T-helper 17 cell (primary cell): ENCODE measurements around the gene DSP. TPM values are rescaled to one million over a fixed set of nuclear protein-coding genes. Genes with fewer than 3 reads are reported as not detected.

Experiments used
- ATAC-seq: fragments of 150-1000 bp; cut with Tn5 transposase; 2 replicates; pipeline ENCODE4 v1.10.0; 2021; ENCODE audit warnings: mild to moderate bottlenecking, moderate library complexity
- DNase-seq, 3 donors: peaks; one replicate each; pipeline versions ENCODE4 v3.0.0 to v3.0.0-alpha.2; 2020 to 2021
- H3K9me3 ChIP-seq: one replicate; pipeline ENCODE4 v1.7.0; 2013; ENCODE audit warnings: low read length, mild to moderate bottlenecking; ENCODE audit not compliant: control insufficient read depth, poor library complexity, severe bottlenecking
- H3K27ac Mint-ChIP-seq: one replicate; pipeline ENCODE4 v1.8.0; 2022; ENCODE audit warnings: mild to moderate bottlenecking, moderate library complexity, mixed read lengths
- H3K27me3 Mint-ChIP-seq: one replicate; pipeline ENCODE4 v1.8.0; 2022; ENCODE audit warnings: mixed read lengths
- H3K36me3 Mint-ChIP-seq: one replicate; pipeline ENCODE4 v1.8.0; 2022; ENCODE audit warnings: low read depth, mixed read lengths
- H3K4me1 Mint-ChIP-seq: one replicate; pipeline ENCODE4 v1.8.0; 2022; ENCODE audit warnings: mild to moderate bottlenecking, mixed read lengths
- H3K4me3 Mint-ChIP-seq: one replicate; pipeline ENCODE4 v1.8.0; 2022; ENCODE audit warnings: mild to moderate bottlenecking, moderate library complexity, mixed read lengths
- total RNA-seq, 4 donors: library from RNA in 2 of 4; stranded (reverse) in 2 of 4; gene quantifications; one replicate each; pipeline ENCODE4 v1.2.3 and lab custom pipeline; 2022 to 2026

Gene DSP, protein sequence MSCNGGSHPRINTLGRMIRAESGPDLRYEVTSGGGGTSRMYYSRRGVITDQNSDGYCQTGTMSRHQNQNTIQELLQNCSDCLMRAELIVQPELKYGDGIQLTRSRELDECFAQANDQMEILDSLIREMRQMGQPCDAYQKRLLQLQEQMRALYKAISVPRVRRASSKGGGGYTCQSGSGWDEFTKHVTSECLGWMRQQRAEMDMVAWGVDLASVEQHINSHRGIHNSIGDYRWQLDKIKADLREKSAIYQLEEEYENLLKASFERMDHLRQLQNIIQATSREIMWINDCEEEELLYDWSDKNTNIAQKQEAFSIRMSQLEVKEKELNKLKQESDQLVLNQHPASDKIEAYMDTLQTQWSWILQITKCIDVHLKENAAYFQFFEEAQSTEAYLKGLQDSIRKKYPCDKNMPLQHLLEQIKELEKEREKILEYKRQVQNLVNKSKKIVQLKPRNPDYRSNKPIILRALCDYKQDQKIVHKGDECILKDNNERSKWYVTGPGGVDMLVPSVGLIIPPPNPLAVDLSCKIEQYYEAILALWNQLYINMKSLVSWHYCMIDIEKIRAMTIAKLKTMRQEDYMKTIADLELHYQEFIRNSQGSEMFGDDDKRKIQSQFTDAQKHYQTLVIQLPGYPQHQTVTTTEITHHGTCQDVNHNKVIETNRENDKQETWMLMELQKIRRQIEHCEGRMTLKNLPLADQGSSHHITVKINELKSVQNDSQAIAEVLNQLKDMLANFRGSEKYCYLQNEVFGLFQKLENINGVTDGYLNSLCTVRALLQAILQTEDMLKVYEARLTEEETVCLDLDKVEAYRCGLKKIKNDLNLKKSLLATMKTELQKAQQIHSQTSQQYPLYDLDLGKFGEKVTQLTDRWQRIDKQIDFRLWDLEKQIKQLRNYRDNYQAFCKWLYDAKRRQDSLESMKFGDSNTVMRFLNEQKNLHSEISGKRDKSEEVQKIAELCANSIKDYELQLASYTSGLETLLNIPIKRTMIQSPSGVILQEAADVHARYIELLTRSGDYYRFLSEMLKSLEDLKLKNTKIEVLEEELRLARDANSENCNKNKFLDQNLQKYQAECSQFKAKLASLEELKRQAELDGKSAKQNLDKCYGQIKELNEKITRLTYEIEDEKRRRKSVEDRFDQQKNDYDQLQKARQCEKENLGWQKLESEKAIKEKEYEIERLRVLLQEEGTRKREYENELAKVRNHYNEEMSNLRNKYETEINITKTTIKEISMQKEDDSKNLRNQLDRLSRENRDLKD (N-terminal part only)
- total RNA-seq, result under 1 TPM in 1 of 2 donors, not detected in 1; 0.05 TPM
- total RNA-seq (lab: John Stamatoyannopoulos, UW), result 0.30 to 4.9 reads per million in 2 donors

DNA sequence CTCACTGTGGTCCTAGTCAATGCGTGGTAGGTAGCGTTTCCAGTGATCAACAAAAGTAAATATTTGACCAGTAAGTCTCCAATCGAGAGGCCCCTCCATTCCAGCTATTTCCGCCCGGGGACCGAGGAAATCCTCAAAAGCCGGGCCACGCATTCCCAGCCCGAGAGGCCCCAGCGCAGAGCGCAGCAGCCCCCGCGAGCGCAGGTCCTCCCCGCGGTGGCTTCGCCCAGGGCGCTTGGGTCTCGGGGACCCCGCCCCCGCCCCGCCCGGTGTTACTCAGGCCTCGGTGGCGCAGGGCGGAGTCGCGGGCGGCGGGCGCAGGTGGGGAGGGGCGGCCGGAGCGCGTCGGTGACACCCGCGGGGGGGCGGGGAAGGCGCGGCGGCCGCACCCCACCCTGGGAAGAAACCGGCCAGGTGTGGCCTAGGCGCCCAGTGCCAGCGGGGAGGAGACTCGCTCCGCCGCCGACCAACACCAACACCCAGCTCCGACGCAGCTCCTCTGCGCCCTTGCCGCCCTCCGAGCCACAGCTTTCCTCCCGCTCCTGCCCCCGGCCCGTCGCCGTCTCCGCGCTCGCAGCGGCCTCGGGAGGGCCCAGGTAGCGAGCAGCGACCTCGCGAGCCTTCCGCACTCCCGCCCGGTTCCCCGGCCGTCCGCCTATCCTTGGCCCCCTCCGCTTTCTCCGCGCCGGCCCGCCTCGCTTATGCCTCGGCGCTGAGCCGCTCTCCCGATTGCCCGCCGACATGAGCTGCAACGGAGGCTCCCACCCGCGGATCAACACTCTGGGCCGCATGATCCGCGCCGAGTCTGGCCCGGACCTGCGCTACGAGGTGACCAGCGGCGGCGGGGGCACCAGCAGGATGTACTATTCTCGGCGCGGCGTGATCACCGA lies at the start of gene DSP:
Gene DSP, plus strand, starts transcription at position 497 of the 890 bp plus-strand sequence. Its CDS starts 245 bp downstream, at position 742.
- Mint-ChIP-seq H3K27me3 (peaks cover 68% of the 10 kb centered on the region), H3K36me3 (no peaks in the 10 kb centered on the region), H3K4me3 (peak within 1 kb of the TSS; percentile 85), H3K27ac (no peak within 1 kb of the TSS), H3K4me1 (peaks cover 9% of the 10 kb centered on the region)
- H3K9me3 ChIP-seq, result no peaks in the 10 kb centered on the region
- peak; percentile 32 for ATAC-seq
- DNase-seq, result no peak

DNA sequence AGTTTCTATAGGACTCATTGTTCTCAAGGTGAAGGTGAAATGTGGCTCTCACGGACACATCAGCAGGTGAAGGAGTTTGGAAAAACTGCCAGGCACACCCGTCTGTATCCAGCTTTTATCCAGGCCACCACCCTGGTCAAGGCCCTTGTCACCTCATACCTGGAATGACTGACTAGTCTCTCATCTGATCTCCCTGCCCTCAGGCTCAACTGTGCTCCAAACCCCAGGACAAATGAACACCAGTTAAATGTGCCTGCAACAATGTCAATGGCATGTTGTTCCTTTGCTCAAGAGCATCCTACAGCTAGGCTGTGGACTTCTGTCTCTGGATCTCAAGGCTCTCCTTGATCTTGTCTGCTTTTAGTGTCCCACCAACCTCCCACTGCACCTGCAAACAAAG lies 47.6 kb upstream of the DSP start:
- Mint-ChIP-seq H3K4me3 (no peak overlapping the region), H3K27ac (no peak overlapping the region), H3K27me3 (peaks cover 65% of the 10 kb centered on the region), H3K36me3 (peaks cover 2% of the 10 kb centered on the region), H3K4me1 (no peaks in the 10 kb centered on the region)
- DNase-seq (no peak), ATAC-seq (no peak)
- H3K9me3 ChIP-seq, result no peaks in the 10 kb centered on the region

DNA sequence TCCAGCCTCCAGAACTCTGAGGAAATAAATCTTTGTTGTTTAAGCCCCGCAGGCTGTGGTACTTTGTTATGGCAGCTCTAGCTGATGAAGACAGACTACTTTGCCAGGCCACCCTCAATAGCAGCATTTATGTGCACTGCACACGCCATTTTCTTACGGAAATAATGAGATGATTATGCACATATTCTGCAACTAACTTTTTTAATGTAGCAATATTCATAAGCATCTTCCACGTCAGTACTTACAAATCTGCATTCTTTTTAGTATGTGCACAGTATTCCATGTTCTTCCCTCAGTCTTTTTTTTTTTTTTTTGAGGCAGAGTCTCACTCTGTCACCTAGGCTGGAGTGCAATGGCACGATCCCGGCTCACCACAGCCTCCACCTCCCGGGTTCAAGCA lies 46.8 kb upstream of the DSP start:
- Mint-ChIP-seq H3K27me3 (peaks cover 64% of the 10 kb centered on the region), H3K27ac (no peak overlapping the region), H3K4me3 (no peak overlapping the region), H3K36me3 (peaks cover 2% of the 10 kb centered on the region), H3K4me1 (no peaks in the 10 kb centered on the region)
- ATAC-seq, result no peak
- no peak for DNase-seq
- H3K9me3 ChIP-seq, result no peaks in the 10 kb centered on the region

DNA sequence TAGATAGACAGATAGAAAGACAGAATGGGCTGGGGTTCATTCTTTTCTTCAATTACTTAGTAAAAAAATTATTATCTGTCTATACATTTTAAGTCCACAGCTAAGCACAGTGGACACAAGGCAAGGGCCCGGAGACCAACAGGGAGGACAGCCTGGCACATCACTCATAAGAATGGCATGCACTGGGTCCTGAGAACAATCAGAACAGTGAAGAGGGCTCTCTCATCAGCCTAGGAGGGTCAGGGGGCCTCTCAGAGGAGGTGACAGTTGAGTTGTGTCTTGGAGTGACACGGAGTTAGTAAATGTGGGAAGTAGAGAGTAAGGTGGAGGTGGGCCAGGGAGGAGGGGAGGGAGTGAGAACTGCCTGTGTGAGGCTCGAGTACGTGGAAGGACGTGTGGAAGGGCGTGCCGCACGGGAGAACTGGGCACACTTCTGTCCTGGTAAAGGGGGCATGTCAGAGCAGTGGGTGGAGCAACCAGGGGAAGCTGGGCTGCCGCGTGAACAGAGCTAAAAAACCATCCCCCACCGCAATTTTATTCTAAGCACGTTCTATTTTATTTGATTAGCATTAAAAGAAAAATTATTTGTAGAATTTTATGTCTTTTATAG lies 45.1 kb upstream of the DSP start:
- Mint-ChIP-seq H3K27me3 (peaks cover 61% of the 10 kb centered on the region), H3K36me3 (peaks cover 6% of the 10 kb centered on the region), H3K4me1 (peaks cover 2% of the 10 kb centered on the region), H3K4me3 (no peak overlapping the region), H3K27ac (no peak overlapping the region)
- ATAC-seq (no peak), DNase-seq (no peak)
- no peaks in the 10 kb centered on the region for H3K9me3 ChIP-seq

DNA sequence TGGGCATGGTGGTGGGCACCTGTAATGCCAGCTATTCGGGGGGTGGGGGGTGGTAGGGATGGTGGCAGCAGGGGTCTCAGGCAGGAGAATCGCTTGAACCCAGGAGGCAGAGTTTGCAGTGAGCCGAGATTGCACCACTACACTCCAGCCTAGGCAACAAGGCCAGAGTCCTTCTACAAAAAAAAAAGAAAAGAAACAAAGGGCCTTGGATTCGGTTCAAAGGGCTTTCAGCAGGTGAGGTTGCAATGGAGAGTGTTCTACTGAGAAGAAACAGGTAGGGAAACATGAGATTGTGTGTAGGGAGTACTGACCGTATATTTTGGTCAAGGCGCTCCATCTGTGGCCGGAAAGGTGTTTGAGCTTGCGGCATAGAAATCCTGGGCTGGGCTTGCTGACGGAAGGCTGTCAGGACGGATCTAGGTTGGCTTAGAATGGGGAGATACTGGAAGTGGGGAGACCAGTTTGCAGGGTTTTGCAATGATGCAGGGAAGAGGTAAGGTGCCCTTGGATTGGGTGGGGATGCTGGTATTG lies 40.7 kb upstream of the DSP start:
- peaks cover 67% of the 10 kb centered on the region for H3K27me3 Mint-ChIP-seq
- H3K4me1 Mint-ChIP-seq, result peaks cover 2% of the 10 kb centered on the region
- DNase-seq (no peak), ATAC-seq (no peak)
- H3K36me3 Mint-ChIP-seq, result peaks cover 5% of the 10 kb centered on the region
- no peak overlapping the region for H3K27ac Mint-ChIP-seq
- no peaks in the 10 kb centered on the region for H3K9me3 ChIP-seq
- no peak overlapping the region for H3K4me3 Mint-ChIP-seq

DNA sequence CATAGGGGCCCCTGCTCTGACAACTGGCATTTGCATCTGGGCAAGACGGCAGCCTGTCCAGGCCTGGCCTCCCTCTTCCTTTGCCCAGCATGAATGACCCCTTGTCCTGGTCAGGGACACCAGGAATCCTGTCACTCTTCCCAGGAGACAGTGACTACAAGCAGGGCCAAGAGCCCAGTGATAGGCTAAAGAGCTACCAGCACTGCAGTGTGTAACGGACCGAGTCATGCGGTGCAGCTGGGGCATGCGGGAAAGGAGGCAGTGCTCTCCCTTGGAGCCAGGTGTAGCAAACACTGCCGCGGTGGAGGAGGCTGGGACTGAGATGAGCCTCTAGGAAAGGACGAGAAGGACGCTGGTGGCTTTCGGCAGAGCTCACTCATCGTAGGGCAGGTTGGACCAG lies 38.7 kb upstream of the DSP start:
- peaks cover 61% of the 10 kb centered on the region for H3K27me3 Mint-ChIP-seq

DNA sequence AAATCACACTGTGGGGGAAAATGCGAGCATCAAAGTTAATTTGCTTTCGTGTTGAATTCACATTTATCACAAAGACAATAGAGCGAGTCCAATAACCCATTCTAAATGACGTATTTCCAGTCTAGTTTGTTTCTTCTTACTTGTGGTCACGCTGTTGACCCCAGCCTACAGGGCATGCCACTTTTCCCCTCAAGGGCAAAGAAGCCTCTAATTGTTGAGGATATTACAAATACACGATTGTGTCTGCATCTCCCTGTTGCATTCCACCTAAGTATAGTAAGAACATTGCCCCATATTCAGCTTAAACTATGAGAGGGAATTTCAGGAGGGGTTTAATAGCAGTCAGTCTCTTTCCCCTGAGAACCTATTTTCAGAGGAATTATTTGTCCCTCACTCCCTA lies 37.4 kb upstream of the DSP start:
- H3K27ac Mint-ChIP-seq, result no peak overlapping the region
- H3K27me3 Mint-ChIP-seq, result peaks cover 56% of the 10 kb centered on the region
- DNase-seq (no peak), ATAC-seq (no peak)
- H3K36me3 Mint-ChIP-seq, result peaks cover 5% of the 10 kb centered on the region
- no peak overlapping the region for H3K4me3 Mint-ChIP-seq
- H3K4me1 Mint-ChIP-seq, result peaks cover 2% of the 10 kb centered on the region
- H3K9me3 ChIP-seq, result no peaks in the 10 kb centered on the region

More for the DNA sequence above, 38.7 kb upstream of the DSP start:
- H3K36me3 Mint-ChIP-seq, result peaks cover 5% of the 10 kb centered on the region
- peaks cover 2% of the 10 kb centered on the region for H3K4me1 Mint-ChIP-seq
- DNase-seq (no peak), ATAC-seq (no peak)
- no peak overlapping the region for H3K27ac Mint-ChIP-seq
- no peaks in the 10 kb centered on the region for H3K9me3 ChIP-seq
- no peak overlapping the region for H3K4me3 Mint-ChIP-seq

DNA sequence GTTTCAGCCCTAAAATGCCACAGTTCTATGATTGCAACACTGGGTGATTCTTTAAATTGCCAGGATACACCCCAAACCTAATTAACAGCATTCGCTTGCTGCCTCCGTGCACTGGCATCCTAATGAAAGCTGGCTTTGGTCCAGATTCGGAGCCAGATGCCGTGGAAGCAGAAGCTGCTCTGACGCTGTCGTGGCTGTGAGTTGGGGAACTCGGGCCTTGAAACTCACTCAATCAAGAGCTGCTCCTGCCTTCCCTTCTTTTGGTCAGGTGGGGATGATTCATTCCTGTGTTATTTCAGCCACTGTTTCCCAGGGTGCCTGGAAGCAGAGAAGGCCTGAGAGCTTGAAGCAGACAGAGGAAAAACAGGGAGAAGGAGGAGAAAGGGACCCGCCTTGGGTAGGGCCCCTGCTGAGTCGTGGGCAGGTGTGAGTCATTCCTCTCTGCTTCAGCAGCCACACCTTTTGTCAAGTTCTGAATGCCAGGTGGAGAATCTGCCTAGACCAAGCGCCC lies 36.2 kb upstream of the DSP start:
- no peak for DNase-seq

DNA sequence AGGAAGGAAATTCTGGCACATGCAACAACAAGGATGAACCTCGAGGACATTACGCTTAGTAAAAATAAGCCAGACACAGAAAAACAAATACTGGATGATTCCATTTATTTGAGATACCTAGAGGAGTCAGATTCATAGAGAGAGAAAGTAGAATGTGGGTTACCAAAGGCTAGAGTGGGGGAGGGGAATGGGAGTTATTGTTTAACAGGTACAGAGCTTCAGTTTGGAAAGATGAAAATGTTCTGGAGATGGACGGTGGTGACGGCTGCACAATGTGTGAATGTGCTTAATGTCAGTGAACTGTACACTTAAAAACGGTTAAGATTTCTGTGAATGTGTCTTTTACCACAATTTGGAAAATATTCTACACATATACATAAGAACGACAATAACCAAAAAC lies 33.9 kb upstream of the DSP start:
- Mint-ChIP-seq H3K27me3 (peaks cover 58% of the 10 kb centered on the region), H3K4me1 (no peaks in the 10 kb centered on the region), H3K27ac (no peak overlapping the region), H3K36me3 (no peaks in the 10 kb centered on the region), H3K4me3 (no peak overlapping the region)
- ATAC-seq (no peak), DNase-seq (no peak)
- H3K9me3 ChIP-seq, result no peaks in the 10 kb centered on the region

More for the DNA sequence above, 36.2 kb upstream of the DSP start:
- H3K4me1 Mint-ChIP-seq, result peaks cover 2% of the 10 kb centered on the region
- H3K27ac Mint-ChIP-seq, result no peak overlapping the region
- H3K36me3 Mint-ChIP-seq, result peaks cover 5% of the 10 kb centered on the region
- no peak for ATAC-seq
- no peaks in the 10 kb centered on the region for H3K9me3 ChIP-seq
- peaks cover 59% of the 10 kb centered on the region for H3K27me3 Mint-ChIP-seq
- H3K4me3 Mint-ChIP-seq, result no peak overlapping the region

DNA sequence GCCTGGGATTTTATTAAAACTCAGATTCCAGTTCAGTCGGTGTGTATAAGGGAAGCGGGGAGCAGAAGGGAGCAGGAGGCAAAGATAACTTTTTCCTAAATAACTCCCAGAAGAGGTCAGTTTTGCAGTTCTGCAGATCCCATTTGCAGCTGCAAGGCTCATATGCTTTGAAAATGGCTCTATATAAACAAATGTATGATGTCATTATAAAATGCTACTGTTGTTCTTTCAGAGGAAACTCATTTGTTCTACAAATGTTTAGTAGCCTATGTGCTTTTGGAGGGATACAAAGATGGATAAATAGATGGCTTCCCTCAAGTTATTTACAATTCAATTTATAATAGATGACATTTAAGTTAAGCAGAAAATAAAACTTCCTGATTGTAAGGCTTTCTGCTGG lies 29.2 kb upstream of the DSP start:
- H3K4me3 Mint-ChIP-seq, result no peak overlapping the region
- H3K36me3 Mint-ChIP-seq, result no peaks in the 10 kb centered on the region

DNA sequence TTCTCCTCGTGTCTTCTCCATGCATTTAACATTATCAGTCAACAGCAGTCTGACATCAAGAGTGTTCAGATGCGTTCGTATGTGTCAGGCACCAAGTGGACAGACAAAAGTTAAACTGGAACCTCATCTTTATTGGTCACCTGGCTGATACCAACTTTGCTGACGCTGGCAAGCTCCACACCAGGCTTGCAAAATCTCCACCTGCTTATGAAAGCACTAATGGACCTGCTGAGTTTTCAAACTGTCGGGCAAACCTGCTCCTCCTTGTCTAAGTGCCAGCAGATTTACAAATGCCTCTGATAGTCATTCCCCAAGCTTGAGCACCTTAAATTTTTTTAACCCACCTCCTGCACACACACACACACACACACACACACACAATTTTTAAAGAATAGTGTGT lies 27.9 kb upstream of the DSP start:
- no peaks in the 10 kb centered on the region for H3K4me1 Mint-ChIP-seq
- no peak overlapping the region for H3K4me3 Mint-ChIP-seq
- no peak for DNase-seq
- no peaks in the 10 kb centered on the region for H3K36me3 Mint-ChIP-seq
- H3K27me3 Mint-ChIP-seq, result peaks cover 40% of the 10 kb centered on the region
- H3K27ac Mint-ChIP-seq, result no peak overlapping the region
- no peak for ATAC-seq
- H3K9me3 ChIP-seq, result no peaks in the 10 kb centered on the region

More for the DNA sequence above, 29.2 kb upstream of the DSP start:
- H3K27ac Mint-ChIP-seq, result no peak overlapping the region
- DNase-seq (no peak), ATAC-seq (no peak)
- no peaks in the 10 kb centered on the region for H3K9me3 ChIP-seq
- peaks cover 40% of the 10 kb centered on the region for H3K27me3 Mint-ChIP-seq
- H3K4me1 Mint-ChIP-seq, result no peaks in the 10 kb centered on the region
